GM12892 (cell line): ENCODE measurements around the gene SFPQ.
A peak's percentile ranks its signal among the peaks of the same experiment; 100 is the strongest.
"Not testable (repeated sequence)": the region's sequence is repeated elsewhere in the genome, so short reads cannot be mapped to it uniquely, and the experiment has no call there.

Source experiments
- DNase-seq: peaks from one replicate; pipeline ENCODE4 v3.0.0; 2011; ENCODE audit not compliant: insufficient read length
- FAIRE-seq: peaks from 2 replicates; lab custom pipeline; 2011; peaks lifted over from hg19 to GRCh38; lab: Jason Lieb, UNC
- POLR2A ChIP-seq: IDR thresholded peaks from 2 replicates; pipeline ENCODE4 v1.6.1; 2011; ENCODE audit warnings: low read depth, low read length, control low read depth
- POLR2AphosphoS5 ChIP-seq: IDR thresholded peaks from 2 replicates; pipeline ENCODE4 v1.6.1; 2011; ENCODE audit warnings: low read depth, low read length, control low read depth
- TAF1 ChIP-seq: IDR thresholded peaks from 2 replicates; pipeline ENCODE4 v1.6.1; 2011; ENCODE audit warnings: low read depth, mild to moderate bottlenecking, control low read depth, low read length, borderline replicate concordance

The SFPQ gene

DNA sequence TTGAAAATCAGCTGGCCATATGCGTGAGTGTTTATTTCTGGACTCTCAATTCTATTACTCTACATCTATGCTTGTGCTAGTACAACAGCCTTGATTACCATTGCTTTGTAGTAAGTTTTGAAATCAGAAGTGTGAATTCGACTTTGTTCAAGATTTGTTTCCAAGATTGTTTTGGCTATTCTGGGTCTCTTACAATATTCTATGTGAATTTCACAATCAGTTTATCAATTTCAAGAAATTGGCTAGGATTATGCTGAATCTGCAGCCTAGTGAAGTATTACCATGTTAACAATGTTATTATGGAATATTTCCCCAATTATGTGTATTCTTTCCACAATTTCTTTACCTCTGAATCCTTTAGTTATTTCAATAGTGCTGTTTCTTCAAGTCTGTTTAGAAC lies 19.5 kb downstream of the SFPQ start:
- no peak for FAIRE-seq
- no peak for DNase-seq

DNA sequence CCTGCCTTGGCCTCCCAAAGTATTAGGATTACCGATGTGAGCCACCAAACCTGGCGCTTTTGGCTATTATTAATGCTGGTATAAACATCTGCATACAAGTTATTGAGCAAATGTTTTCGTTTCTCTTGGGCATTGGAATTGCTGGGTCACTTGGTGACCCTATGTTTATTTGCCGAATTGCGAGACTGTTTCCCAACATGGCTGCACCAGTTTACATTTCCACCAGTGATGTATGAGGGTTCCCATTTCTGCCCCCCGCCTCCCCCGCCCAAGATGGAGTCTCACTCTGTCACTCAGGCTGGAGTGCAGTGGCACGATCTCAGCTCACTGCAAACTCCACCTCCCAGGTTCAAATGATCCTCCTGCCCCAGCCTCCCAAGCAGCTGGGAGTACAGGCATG lies 20.9 kb downstream of the SFPQ start:
- DNase-seq (no peak), FAIRE-seq (no peak)
- TF ChIP-seq POLR2A (no peak), POLR2AphosphoS5 (no peak), TAF1 (no peak)

More for the DNA sequence above, 19.5 kb downstream of the SFPQ start:
- TF ChIP-seq POLR2AphosphoS5 (peak; percentile 4; the same call in 1 of the 2 replicates), POLR2A (no peak), TAF1 (no peak)

DNA sequence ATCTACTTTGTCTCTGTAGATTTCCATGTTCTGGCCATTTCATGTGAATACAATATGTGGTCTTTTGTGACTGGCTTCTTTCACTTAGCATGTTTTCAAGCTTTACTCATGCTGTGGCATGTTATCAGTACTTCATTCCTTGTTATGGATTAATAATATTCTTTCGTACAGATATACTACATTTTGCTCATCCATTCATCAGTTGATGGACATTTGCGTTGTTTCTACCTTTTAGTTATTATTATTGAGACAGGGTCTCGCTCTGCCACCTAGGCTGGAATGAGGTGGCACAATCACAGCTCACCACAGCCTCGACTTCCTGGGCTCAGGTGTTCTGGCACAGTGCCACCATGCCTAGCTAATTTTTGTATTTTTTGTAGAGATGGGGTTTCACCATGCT lies 21.4 kb downstream of the SFPQ start:
- DNase-seq, result no peak
- TF ChIP-seq TAF1, result no peak
- no peak for TF ChIP-seq POLR2A
- FAIRE-seq, result no peak

DNA sequence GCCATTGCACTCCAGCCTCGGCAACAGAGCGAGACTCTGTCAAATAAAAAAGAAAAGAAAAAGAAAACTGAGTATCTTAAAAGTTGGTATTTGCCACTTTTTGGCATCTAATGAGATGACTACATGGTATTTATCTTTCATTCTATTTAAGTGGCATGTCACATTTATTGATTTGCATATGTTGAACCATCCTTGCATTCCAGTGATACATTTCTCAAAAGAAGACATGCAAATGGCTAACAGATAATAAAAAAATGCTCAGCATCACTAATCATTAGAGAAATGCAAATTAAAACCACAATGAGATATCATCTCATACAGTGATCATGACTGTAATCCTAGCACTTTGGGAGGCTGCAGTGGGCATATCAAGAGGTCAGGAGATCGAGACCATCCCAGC lies 28.1 kb downstream of the SFPQ start:
- FAIRE-seq (no peak), DNase-seq (no peak)
- TF ChIP-seq TAF1 (no peak), POLR2AphosphoS5 (no peak)

DNA sequence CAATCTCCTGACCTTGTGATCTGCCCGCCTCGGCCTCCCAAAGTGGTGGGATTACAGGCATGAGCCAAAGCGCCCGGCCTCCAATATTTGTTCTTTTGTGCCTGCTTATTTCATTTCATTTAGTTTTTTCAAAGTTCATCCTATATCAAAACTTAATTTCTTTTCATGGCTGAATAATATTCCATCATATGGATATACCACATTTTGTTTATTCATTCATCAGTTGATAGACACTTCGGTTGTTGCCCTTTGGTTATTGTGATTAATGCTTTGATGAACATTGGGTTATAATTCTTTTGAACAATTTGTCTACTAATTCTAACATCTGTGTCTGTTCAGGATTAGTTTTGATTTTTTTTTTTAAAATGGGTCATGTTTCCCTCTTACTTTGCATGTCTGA lies 41.7 kb downstream of the SFPQ start:
- FAIRE-seq, result no peak
- TF ChIP-seq TAF1 (no peak), POLR2A (no peak), POLR2AphosphoS5 (no peak)
- DNase-seq, result no peak

DNA sequence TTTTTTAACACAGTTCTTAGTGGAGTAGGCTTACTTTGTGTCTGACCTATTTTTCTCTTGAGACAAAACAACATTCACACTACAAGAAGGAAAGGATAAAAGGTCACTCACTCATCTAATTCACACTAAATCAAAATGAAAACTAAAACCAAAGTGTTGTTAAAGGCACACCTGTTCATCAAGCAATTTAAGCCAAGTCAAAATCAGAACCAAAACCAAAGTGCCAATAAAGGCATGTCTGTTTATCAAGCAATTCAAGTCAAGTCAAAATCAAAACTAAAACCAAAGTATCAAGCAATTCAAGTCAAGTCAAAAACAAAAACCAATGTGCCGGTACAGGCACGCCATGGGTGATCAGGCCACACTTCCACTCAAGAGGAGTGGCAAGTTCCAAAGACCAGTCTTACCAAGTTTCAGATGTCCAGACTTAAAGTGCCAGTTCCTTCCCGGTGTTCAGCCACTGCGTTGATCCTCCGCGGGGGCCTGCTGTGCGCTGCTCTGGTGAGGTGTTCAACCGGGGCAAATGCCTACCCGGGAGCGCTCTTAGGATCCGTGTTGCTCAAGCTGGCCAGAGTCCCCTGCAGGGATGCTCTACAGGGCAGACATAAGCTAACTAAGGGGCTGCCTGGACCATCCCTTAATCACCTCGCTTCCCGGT lies 46.9 kb downstream of the SFPQ start:
- FAIRE-seq, DNase-seq: not testable (repeated sequence)

DNA sequence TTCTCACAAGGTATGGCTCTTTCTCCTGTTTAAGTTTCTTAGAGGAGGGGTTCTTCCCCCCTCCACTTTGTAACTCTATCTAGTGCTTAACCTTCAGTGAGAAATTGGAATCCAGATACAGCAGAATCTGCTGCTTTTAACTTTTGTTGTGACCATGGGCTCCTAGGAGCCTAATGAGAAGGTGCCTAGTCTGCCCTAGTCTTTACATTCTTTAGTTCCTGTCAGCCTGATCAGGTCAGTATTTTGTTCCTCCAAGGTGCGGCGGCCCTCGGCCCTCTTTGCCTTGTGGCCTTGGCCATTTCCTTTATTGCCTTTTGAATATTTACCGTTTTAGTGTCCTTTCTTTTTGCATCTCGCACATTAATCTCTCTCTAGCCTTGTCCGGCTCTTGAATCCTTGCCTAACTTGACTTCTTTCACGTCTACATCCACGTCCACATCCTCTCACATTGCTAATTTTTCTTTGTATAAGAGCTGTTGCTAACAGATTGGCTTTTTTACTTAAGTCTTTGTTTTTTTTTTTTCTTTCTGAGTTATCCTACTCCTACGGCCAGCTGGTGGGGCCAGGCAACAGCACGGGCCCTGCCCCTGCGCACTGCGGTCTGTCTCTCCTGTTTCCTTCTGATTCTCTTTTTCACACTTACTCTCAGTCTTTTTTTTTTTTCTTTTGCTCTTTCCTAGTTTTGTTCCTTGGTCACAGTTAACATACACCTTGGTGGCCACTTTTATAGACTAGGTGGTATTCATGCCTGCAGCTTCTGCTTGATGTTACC lies 49.0 kb downstream of the SFPQ start:
- FAIRE-seq (no peak), DNase-seq (no peak)
- no peak for TF ChIP-seq TAF1
- TF ChIP-seq POLR2A, result no peak
- TF ChIP-seq POLR2AphosphoS5, result no peak

DNA sequence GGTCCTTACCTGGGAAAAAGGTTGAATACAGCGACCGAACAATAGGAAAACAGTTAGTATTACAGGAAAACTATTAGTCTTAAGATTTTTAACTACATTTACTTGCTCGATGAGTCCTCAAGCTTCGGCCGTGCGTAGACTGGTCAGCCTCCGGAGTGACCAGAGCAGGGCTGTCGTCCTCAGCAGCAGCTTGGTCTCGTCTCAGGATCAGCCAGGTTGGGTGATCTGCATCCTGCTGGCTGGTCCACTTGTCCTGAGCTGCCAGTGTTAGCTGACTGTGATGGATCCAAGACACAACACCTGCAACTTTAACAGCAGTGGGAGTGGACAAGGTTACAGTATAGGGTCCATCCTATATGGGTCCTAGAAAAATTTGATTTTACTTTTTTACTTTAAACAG lies 50.2 kb downstream of the SFPQ start:
- not testable (repeated sequence) for DNase-seq, FAIRE-seq

DNA sequence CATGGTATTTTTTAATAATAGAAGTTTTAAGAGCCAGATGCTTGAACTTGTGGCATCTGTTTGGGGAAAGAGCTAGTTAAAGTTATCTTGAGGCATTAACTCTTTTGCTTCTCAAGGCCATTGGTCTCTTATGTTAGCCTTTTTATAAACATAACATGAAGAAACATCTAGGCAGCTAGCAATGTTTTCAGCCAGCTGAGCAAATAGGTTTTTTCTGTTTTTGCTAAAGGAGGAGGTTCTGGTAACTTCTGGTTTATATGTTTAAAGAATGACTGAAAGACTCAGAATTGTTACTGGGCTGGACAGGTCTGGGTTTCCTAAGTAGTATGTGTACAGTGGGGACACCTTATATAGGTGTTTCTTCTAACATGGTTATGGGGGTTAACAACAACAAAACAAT lies 50.7 kb downstream of the SFPQ start:
- not testable (repeated sequence) for DNase-seq, FAIRE-seq

DNA sequence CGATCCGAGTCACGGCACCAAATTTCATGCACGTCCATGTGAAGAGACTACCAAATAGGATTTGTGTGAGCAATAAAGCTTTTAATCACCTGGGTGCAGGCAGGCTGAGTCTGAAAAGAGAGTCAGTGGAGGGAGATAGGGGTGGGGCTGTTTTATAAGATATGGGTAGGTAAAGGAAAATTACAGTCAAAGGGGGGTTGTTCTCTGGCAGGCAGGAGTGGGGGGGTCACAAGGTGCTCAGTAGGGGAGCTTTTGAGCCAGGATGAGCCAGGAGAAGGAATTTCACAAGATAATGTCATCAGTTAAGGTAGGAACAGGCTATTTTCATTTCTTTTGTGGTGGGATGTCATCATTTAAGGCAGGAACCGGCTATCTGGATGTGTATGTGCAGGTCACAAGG lies 55.4 kb downstream of the SFPQ start:
- FAIRE-seq, DNase-seq: not testable (repeated sequence)

DNA sequence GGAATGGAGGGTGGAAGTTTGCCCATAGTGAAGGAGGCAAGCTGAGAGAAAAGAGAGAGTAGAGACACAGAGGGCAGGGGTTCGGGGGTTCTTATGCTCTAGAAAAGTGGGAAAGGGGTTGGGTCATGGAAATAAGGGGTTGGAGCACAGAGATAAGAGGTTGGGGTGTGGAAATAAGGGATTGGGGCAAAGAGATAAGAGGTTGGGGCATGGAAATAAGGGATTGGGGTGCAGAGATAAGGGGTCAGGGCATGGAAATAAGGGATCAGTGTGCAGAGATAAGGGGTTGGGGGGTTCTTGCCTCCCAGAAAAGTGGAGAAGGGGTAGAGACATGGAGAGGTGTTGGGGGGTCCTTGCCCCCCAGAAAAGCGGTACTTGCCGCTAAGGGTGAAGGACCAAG lies 56.2 kb downstream of the SFPQ start:
- DNase-seq (no peak), FAIRE-seq (no peak)
- TF ChIP-seq POLR2AphosphoS5 (no peak), TAF1 (no peak), POLR2A (no peak)
